Measurements from ENCODE around the gene GFRAL. TPM values are rescaled to one million over a fixed set of nuclear protein-coding genes. Genes with fewer than 3 reads are reported as not detected.

Gene GFRAL
- total and polyA plus RNA-seq, 10 of the 15 experiments (the other 5 are each of a cell fraction or from before 2014, with no cell fraction given), result not detected

GRCh38 chr6:55399351-55399750 is 72.1 kb downstream of the GFRAL start:
- 0% methylated on average over 1 of the region's 1 CpG for WGBS (ENCODE audit: insufficient coverage, insufficient replicate concordance, low lambda C conversion rate, missing lambda C conversion rate)
- TF ChIP-seq HDAC6 (IDR thresholded peaks at IDR 0.05; ENCODE audit: unreplicated experiment) (no peak), USF1 (IDR thresholded peaks at IDR 0.05; ENCODE audit: borderline replicate concordance, extremely low read length, insufficient read depth, low read depth, low read length) (no peak), MYC (IDR thresholded peaks at IDR 0.05; ENCODE audit: insufficient read depth, insufficient read length, insufficient replicate concordance, low read length, severe bottlenecking) (no peak), ZNF622 (IDR thresholded peaks at IDR 0.05) (no peak), IKZF2 (IDR thresholded peaks at IDR 0.05) (no peak), PML (IDR thresholded peaks at IDR 0.05; ENCODE audit: low read length) (no peak), GATAD2B (conservative IDR thresholded peaks at IDR 0.05; ENCODE audit: low read depth) (no peak), SUPT20H (IDR thresholded peaks at IDR 0.05; ENCODE audit: borderline replicate concordance, control insufficient read depth, low read depth, low read length) (no peak), TARDBP (IDR thresholded peaks at IDR 0.05; ENCODE audit: borderline replicate concordance) (no peak), BHLHE40 (IDR thresholded peaks at IDR 0.05; ENCODE audit: borderline replicate concordance in 1 of 2, low read depth in 2 of 2, low read length in 1 of 2) (no peak), PKNOX1 (IDR thresholded peaks at IDR 0.05) (no peak), ZNF274 (IDR thresholded peaks at IDR 0.05; ENCODE audit: insufficient read depth, insufficient read length) (no peak)
- TF ChIP-seq, protein P1, sequence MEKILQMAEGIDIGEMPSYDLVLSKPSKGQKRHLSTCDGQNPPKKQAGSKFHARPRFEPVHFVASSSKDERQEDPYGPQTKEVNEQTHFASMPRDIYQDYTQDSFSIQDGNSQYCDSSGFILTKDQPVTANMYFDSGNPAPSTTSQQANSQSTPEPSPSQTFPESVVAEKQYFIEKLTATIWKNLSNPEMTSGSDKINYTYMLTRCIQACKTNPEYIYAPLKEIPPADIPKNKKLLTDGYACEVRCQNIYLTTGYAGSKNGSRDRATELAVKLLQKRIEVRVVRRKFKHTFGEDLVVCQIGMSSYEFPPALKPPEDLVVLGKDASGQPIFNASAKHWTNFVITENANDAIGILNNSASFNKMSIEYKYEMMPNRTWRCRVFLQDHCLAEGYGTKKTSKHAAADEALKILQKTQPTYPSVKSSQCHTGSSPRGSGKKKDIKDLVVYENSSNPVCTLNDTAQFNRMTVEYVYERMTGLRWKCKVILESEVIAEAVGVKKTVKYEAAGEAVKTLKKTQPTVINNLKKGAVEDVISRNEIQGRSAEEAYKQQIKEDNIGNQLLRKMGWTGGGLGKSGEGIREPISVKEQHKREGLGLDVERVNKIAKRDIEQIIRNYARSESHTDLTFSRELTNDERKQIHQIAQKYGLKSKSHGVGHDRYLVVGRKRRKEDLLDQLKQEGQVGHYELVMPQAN (conservative IDR thresholded peaks at IDR 0.05), result no peak
- TF ChIP-seq, protein P2, sequence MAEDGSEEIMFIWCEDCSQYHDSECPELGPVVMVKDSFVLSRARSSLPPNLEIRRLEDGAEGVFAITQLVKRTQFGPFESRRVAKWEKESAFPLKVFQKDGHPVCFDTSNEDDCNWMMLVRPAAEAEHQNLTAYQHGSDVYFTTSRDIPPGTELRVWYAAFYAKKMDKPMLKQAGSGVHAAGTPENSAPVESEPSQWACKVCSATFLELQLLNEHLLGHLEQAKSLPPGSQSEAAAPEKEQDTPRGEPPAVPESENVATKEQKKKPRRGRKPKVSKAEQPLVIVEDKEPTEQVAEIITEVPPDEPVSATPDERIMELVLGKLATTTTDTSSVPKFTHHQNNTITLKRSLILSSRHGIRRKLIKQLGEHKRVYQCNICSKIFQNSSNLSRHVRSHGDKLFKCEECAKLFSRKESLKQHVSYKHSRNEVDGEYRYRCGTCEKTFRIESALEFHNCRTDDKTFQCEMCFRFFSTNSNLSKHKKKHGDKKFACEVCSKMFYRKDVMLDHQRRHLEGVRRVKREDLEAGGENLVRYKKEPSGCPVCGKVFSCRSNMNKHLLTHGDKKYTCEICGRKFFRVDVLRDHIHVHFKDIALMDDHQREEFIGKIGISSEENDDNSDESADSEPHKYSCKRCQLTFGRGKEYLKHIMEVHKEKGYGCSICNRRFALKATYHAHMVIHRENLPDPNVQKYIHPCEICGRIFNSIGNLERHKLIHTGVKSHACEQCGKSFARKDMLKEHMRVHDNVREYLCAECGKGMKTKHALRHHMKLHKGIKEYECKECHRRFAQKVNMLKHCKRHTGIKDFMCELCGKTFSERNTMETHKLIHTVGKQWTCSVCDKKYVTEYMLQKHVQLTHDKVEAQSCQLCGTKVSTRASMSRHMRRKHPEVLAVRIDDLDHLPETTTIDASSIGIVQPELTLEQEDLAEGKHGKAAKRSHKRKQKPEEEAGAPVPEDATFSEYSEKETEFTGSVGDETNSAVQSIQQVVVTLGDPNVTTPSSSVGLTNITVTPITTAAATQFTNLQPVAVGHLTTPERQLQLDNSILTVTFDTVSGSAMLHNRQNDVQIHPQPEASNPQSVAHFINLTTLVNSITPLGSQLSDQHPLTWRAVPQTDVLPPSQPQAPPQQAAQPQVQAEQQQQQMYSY (CRISPR knock-in tag; IDR thresholded peaks at IDR 0.05), result no peak

More at GRCh38 chr6:55399351-55399750, 72.1 kb downstream of the GFRAL start:
- no TSS peak for BruUV-seq (replicated peaks)
- Histone ChIP-seq H3K4me2 (ENCODE audit: control insufficient read depth, insufficient read depth) (no peak overlapping the region), H3K36me3 (ENCODE audit: control insufficient read depth in 2 of 2, insufficient read depth in 2 of 2, low read length in 1 of 2) (no peaks in the 10 kb centered on the region), H3K4me1 (ENCODE audit: control insufficient read depth, insufficient read depth, low read length) (no peaks in the 10 kb centered on the region), H3K9ac (ENCODE audit: control insufficient read depth, insufficient read depth, low read length) (no peak overlapping the region), H3K27me3 (replicated peaks in 1 of 2; ENCODE audit: control insufficient read depth in 2 of 2, insufficient read depth in 2 of 2, low read length in 1 of 2) (no peaks in the 10 kb centered on the region), H4K20me1 (ENCODE audit: control insufficient read depth, insufficient read depth) (no peaks in the 10 kb centered on the region), H3K9me3 (replicated peaks; ENCODE audit: control insufficient read depth, insufficient read depth, low read length) (no peaks in the 10 kb centered on the region), H3K27ac (ENCODE audit: control insufficient read depth, insufficient read depth) (no peak overlapping the region), H3K79me2 (ENCODE audit: control insufficient read depth, insufficient read depth, low read length) (no peaks in the 10 kb centered on the region), H2AFZ (ENCODE audit: control insufficient read depth, low read depth, low read length) (no peak overlapping the region), H3K4me3 (no peak overlapping the region)
- FAIRE-seq (no peak), DNase-seq (ENCODE audit: low read depth, low spot score) (no peak), ATAC-seq (no peak)
- ChIA-PET RAD21 (ENCODE audit: unreplicated experiment) (no interaction called here), SMC1A (ENCODE audit: uncharacterized antibody, unreplicated experiment) (no interaction called here), CTCF (no interaction called here), POLR2A (no interaction called here)
- in situ Hi-C loops (cut with MboI), result no loop called here
- intact Hi-C loops (cut with micrococcal nuclease; ENCODE audit: unreplicated experiment), result no loop called here

All from GM12878 (cell line).